D721Med (cell line): ENCODE measurements around the gene ZNF511.

Experiments
- DNase-seq: peaks from one replicate; pipeline ENCODE4 v3.0.0; 2011; ENCODE audit warnings: low spot score; ENCODE audit not compliant: insufficient read length
- FAIRE-seq: peaks from 2 replicates; lab custom pipeline; 2011; peaks lifted over from hg19 to GRCh38; lab: Jason Lieb, UNC
- CTCF ChIP-seq: IDR thresholded peaks from 2 replicates; pipeline ENCODE4 v1.5.1; 2012; ENCODE audit warnings: mild to moderate bottlenecking, control low read depth; ENCODE audit not compliant: insufficient read depth; ENCODE audit errors: missing control alignments

Gene ZNF511

GRCh38 chr10:133270204-133270603, 38.5 kb upstream of the ZNF511 start:
- TF ChIP-seq CTCF: no peak

GRCh38 chr10:133270773-133271297, 37.9 kb upstream of the ZNF511 start:
- no peak for DNase-seq
- TF ChIP-seq CTCF: no peak
- no peak for FAIRE-seq

More at GRCh38 chr10:133270204-133270603, 38.5 kb upstream of the ZNF511 start:
- DNase-seq: no peak
- no peak for FAIRE-seq

DNA sequence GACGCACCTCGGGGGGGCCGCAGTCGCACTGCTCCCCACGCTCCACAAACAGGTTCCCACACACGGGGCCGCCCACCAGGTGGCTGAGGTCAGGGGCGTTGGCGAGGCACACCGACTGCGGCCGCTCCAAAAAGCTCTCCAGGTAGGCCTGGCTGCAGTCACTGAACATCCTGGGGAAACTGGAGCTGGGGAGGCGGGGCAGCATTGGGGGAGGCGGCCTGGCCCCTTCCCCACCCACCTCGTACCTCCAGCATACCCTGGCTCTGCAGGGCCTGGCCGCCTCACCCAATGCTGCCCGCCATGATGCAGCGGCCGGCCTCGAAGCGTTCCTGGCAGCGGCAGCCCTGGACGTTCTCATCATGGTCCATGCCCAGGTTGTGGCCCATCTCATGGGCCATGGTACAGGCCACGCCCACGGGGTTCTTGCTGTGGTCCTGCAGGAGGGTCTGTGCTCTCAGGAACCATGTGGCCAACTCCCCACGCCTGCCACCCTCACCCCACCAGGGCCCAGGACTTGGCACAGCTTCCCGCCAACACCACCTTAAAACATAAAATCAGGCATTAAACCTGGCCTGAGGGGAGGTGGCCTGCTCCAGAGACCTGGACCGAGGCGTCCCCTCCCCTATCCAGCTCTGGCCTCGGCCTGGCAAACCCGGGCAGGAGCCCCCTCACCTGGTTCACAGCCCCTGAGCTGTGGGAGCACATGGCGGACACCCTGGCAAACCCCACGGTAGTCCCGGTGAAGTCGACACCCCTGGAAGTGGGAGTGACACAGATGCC, 37.0 kb upstream of the ZNF511 start:
- TF ChIP-seq CTCF: no peak
- FAIRE-seq (no peak), DNase-seq (no peak)

DNA sequence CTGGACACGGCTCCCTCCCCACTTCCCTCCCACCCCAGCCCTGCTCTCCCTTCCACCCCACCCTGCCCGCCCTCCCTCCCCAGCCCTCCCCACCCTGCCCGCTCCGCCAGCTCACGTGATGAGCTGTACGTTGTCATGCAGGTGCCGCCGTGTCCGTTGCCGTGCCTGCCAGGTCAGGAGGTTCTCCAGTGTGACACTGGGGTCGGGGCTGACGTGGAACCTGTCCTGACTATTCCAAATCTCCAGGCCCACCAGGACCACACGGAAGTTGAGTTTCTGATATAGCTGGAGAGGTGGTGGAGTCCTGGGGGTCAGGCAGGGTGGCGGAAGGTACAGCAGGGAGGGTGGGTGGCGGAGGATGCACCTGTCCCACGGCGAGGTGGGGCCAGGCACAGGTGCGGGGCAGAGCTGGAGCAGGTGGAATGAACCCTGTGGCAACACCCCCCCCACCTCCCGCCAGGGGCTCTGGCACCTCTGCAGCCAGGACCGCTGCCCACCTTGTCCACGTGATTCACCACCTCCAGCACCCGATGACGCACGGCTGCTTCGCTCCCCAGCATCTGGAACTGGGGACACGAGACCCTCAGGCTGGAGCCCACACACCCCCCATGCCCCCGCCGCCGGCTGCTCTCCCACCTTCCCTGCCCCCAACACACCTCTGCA, 36.3 kb upstream of the ZNF511 start:
- FAIRE-seq: no peak
- DNase-seq: no peak
- TF ChIP-seq CTCF: no peak

DNA sequence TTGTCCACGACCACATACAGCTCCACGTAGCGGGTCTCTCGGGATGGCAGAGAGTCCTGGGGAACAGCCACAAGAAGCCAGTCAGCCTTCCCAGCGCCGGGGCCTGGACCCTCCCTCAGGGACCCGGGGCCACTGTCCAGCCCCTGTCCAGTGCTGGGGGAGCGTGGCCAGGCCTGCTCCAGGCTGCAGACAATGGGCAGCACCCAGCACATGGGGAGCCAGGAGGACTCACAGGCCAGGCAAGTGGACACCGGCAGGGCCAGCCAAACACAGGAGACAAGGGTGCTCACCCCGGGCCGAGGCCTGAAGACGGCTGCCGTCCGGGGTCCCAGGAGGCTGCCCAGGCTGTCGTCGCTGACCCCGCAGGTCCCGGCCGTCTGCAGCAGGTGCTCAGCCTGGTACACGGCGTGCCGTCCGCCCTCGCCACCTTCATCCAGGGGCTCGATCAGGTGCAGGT, 35.7 kb upstream of the ZNF511 start:
- no peak for TF ChIP-seq CTCF
- no peak for FAIRE-seq
- DNase-seq: no peak

GRCh38 chr10:133273534-133274143, 35.1 kb upstream of the ZNF511 start:
- FAIRE-seq: no peak
- no peak for TF ChIP-seq CTCF
- DNase-seq: no peak
